K562 (cell line): ENCODE data around the gene DUXB. TPM values are rescaled to one million over a fixed set of nuclear protein-coding genes. Genes with fewer than 3 reads are reported as not detected.

Source experiments
- EP400 ChIP-seq: fragments of 450-650 bp; IDR thresholded peaks from 2 replicates; pipeline ENCODE4 v1.6.1; 2017; ENCODE audit warnings: antibody characterized with exemption, mild to moderate bottlenecking, moderate library complexity
- FOXK2 ChIP-seq, 2 experiments: fragments of 450-650 bp; IDR thresholded peaks in 1 of 2; conservative IDR thresholded peaks in 1 of 2; 2 replicates each; pipeline ENCODE4 v1.6.1; 2016; ENCODE audit warnings: low read depth in 2 of 2, mild to moderate bottlenecking in 1 of 2
- NEUROD1 ChIP-seq: fragments of 150-350 bp; IDR thresholded peaks from 2 replicates; pipeline ENCODE4 v1.6.1; 2014; ENCODE audit warnings: borderline replicate concordance, low read length, low read depth; ENCODE audit not compliant: partially characterized antibody
- NFYB ChIP-seq: IDR thresholded peaks from 2 replicates; pipeline ENCODE4 v1.6.1; 2011; ENCODE audit warnings: mild to moderate bottlenecking, moderate library complexity; ENCODE audit not compliant: insufficient read length; ENCODE audit errors: extremely low read depth
- SMC3 ChIP-seq: conservative IDR thresholded peaks from 2 replicates; pipeline ENCODE4 v1.6.1; 2011; ENCODE audit warnings: low read depth, low read length, improper control_type of control experiment; ENCODE audit not compliant: insufficient read depth
- ZNF165 ChIP-seq: fragments of 250-450 bp; sonication (Bioruptor Pico); IDR thresholded peaks from 2 replicates; pipeline ENCODE4 v1.4.0; 2020; ENCODE audit warnings: borderline replicate concordance
- polyA plus RNA-seq, 8 experiments: library from polyadenylated mRNA; depleted of rRNA in 4 of 8; stranded (reverse) in 5 of 8; unstranded in 3 of 8; fragments of >200 nt; fragmentation: Nextera tagmentation in 2 of 8; fragmentation: Illumina TruSeq in 1 of 8; extraction: Ambion mirVana in 2 of 8; extraction: Trizol in 1 of 8; gene quantifications; 2 replicates each; pipeline versions ENCODE4 v1.2.1 to v1.2.3, GENCODE V29; 2011 to 2014; ENCODE audit warnings: inconsistent platforms in 1 of 8, missing spikeins in 1 of 8
- total RNA-seq, 7 experiments: library from RNA; depleted of rRNA in 6 of 7; stranded (reverse); fragments of >200 nt in 6 of 7; fragmentation: Illumina TruSeq in 2 of 7; extraction: Trizol in 2 of 7; gene quantifications; 2 replicates each; pipeline versions ENCODE4 v1.2.1 to v1.2.3, GENCODE V29; 2011 to 2021; ENCODE audit warnings: low replicate concordance in 1 of 7
- TF ChIP-seq, protein P1 (sequence below): fragments of 150-350 bp; IDR thresholded peaks from 2 replicates; pipeline ENCODE4 v1.6.1; 2014; ENCODE audit warnings: low read depth, mild to moderate bottlenecking, low read length, borderline replicate concordance

Gene DUXB
- total and polyA plus RNA-seq, 9 of the 15 experiments (the other 6 are each of a cell fraction or from before 2014, with no cell fraction given) = not detected

DNA sequence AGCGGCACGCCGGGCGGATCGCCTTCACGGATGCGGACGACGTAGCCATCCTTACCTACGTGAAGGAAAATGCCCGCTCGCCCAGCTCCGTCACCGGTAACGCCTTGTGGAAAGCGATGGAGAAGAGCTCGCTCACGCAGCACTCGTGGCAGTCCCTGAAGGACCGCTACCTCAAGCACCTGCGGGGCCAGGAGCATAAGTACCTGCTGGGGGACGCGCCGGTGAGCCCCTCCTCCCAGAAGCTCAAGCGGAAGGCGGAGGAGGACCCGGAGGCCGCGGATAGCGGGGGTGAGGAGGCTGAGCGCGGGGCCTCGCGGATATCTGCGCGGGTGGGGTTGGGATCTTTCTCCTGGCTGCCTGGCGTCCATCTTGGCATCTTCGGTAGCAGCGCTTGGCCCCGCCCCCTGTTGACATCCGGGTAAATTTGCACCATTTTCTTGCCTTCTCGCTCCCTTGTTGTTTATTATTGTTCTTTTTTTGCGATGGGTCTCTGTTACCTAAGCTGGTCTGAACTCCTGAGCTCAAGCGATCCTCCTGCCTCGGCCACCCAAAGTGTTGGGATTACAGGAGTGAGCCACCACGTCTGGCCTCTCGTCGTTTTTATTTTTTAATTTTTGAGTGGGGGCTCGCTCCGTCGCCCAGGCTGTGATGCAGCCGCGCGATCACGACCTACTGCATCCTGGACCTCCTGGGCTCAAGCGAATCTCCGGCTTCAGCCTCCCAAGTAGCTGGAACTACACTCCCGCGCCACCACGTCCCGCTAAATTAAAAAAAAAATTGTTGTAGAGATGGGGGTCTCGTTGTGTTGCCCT, 52.8 kb downstream of the DUXB start (continued):
- TF ChIP-seq, protein P1, sequence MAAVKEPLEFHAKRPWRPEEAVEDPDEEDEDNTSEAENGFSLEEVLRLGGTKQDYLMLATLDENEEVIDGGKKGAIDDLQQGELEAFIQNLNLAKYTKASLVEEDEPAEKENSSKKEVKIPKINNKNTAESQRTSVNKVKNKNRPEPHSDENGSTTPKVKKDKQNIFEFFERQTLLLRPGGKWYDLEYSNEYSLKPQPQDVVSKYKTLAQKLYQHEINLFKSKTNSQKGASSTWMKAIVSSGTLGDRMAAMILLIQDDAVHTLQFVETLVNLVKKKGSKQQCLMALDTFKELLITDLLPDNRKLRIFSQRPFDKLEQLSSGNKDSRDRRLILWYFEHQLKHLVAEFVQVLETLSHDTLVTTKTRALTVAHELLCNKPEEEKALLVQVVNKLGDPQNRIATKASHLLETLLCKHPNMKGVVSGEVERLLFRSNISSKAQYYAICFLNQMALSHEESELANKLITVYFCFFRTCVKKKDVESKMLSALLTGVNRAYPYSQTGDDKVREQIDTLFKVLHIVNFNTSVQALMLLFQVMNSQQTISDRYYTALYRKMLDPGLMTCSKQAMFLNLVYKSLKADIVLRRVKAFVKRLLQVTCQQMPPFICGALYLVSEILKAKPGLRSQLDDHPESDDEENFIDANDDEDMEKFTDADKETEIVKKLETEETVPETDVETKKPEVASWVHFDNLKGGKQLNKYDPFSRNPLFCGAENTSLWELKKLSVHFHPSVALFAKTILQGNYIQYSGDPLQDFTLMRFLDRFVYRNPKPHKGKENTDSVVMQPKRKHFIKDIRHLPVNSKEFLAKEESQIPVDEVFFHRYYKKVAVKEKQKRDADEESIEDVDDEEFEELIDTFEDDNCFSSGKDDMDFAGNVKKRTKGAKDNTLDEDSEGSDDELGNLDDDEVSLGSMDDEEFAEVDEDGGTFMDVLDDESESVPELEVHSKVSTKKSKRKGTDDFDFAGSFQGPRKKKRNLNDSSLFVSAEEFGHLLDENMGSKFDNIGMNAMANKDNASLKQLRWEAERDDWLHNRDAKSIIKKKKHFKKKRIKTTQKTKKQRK = no peak
- no peak for TF ChIP-seq NFYB
- TF ChIP-seq SMC3 = 0 out of 2 replicates have a peak, but pooled peaks have one; percentile 6
- TF ChIP-seq EP400 = peak; percentile 44; the same call in 1 of the 2 replicates
- TF ChIP-seq FOXK2 (conservative IDR thresholded peaks at IDR 0.05 in 1 of 2, IDR thresholded peaks at IDR 0.05 in 1 of 2; ENCODE audit: low read depth in 2 of 2) = peak; percentile 98 to 99
- no peak for TF ChIP-seq NEUROD1
- TF ChIP-seq ZNF165 (CRISPR knock-in tag) = no peak
